NCI-H510A treated with DMSO at 0.1 percent for 48 hours (cell line): Measurements from ENCODE around the gene TMED10.
"Not testable (repeated sequence)": the region's sequence is repeated elsewhere in the genome, so short reads cannot be mapped to it uniquely, and the experiment has no call there.

Experiments
- DNase-seq: peaks from one replicate; lab custom pipeline; 2025; lab: John Stamatoyannopoulos, UW

TMED10 gene

DNA sequence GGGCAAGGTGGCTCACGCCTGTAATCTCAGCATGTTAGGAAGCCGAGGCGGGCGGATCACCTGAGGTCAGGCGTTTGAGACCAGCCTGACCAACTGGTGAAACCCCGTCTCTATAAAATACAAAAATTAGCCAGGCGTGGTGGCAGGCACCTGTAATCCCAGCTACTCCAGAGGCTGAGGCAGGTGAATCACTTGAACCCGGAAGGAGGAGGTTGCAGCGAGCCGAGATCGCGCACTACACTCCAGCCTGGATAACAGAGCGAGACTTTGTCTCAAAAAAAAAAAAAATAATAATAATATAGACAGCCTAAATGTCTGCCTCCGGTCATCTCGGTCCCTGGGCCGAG, 49.0 kb downstream of the TMED10 start:
- not testable (repeated sequence) for DNase-seq

DNA sequence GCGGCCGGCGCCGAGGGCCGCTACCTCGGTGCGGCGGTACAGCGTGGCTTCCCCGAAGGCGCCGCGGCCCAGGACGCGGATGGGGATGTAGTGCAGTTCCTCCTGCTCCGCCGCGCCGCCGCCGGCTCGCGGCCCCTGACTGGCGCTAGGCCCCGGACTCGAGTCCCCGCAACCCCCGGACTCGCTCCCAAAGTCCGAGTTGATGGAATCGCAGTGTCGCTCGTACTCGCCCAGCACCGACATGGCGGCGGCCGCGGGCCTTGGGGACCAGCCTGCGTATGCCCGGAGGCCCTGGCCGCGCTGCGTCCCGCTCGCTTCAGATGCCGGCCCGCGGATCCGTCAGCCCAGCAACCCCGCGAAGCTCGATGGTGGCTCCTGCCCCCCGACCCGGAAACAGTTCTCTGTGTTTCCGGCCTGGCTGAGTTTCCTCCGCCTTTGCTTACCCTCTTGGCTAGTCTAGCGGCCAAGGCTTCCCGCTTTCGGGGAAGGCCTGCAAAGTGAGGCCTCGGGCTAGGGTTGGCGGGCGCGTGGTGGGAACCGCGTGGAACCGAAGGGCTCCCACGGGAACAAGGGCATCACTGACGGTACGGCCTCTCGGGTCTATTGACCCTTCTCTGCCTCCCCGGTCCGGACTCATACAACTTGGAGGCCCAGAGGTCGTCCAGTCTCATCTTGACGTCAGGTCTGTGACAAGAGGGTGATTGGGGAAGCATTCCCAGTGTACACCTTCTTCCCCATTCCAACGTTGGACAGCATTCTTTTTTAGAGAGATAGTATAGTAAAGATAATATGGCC, 49.5 kb downstream of the TMED10 start, which contains the start of gene NEK9:
NEK9 (minus strand) TSS at position 370 of the 795 bp plus-strand sequence; CDS start at position 243, 127 bp downstream.
- peak; percentile 76 for DNase-seq

DNA sequence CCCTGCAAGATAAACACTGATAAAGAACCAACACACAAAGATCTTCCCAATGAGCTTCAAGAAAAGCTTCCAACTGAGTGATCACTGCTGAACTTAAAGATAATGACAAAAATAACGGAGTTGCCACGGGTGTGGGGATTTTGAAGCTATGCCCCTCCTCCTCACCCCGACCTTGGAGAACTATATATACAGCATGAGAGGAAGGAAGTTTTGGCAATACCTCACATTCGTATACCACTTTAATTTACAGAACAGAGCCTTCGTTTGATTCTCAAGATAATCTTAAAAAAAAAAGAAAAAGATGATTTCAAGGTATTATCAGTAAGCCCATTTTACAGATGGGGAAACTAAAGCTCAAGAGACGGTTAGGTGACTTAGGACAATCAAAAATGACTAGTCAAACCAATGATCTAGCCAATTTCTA, 50.3 kb downstream of the TMED10 start:
- no peak for DNase-seq

DNA sequence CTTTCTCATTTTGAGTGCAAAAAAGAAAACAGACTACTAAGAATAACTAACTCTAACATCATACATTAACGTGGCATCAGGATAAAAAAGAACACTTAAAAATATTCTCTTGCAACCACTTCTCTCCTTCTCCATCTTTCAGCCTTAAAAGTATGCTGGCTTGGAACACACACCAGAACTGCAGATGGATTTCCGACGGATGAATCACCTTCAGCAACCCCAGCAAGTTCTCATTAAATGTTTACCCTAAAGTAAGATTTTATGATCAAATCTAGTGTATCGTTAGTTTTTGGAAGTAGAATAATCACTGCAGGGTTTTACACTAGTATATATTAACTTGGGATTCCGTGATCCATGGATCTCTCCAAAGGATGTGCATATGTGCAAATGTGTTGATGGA, 50.8 kb downstream of the TMED10 start:
- DNase-seq = no peak

DNA sequence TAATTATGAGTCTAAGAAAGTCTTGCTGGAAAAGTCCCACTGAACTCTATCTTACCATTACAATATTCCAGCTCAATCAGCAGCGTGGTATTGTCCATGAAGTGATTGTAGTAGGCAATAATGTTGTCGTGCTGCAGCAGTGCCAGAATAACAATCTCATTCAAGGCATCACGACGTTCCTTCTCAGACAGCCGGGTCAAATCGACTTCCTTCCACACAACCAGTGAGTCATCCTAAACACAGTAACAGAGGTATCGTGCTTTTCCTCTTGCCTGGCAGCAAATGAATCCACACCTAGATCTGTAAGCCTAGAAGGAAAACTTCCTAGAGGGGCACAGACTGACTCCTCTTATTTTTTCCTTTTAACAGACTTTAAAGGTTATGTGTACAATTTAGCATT, 52.4 kb downstream of the TMED10 start:
- DNase-seq = no peak

DNA sequence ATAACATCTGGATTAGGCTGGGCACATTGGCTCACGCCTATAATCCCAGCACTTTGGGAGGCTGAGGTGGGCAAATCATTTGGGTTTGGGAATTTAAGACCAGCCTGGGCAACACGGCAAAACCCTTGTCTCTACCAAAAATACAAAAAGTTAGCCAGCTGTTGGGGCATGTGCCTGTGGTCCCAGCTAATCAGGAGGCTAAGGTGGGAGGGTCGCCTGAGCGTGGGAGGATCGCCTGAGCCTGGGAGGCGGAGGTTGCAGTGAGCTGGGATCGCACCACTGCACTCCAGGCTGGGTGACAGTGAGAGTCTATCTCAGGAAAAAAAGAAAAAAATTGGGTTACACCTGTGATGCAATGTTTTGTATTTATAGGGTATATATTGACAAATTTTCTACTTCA, 54.9 kb downstream of the TMED10 start:
- no peak for DNase-seq

DNA sequence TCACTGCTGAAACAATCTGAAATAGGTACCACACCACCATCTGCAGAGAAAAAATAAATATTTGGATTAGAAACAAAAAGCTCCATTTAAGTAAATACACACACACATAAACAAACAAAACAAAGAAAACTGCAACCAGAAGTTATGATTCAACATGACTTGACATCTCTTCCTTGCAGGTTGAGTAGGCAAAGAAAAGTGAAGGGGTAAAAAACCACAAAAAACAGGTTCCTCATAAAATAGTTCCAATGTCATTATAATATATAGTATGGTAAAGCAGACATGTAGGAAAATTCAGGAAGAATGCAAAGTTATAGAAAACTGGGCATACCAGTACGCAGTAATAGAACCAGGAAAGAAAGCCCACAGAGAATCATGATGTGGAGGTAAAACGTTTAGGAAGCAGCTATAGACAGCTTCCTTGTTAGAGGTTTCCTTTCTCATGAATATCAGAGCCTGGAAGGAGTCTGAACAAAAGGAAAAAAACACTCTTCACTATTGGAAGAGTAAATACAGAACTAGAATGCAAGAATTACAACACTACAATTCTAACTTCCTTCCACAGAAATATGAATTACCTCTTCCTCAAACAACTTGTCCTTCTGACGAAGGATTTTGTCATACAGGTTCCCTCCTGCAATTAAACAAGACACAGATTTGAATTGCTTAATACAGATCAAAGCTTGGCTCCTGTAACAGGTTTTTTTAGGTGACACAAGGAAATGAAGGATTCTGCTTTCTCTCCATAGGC, 55.7 kb downstream of the TMED10 start:
- DNase-seq = no peak

DNA sequence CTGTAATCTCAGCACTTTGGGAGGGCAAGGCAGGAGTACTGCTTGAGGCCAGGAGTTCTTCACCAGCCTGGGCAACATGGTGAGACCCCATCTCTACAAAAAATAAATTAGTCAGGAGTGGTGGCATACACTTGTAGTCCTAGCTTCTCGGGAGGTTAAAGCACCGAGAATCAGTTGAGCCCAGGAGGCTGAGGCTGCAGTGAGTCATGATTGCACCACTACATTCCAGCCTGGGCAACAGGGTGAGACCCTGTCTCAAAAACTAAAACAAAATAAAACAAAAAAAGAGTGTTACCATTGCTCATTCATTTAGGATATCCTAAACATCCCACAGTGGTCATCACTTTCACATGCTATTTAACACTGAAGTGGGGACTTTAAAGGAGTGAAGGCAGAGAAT, 57.4 kb downstream of the TMED10 start:
- no peak for DNase-seq

DNA sequence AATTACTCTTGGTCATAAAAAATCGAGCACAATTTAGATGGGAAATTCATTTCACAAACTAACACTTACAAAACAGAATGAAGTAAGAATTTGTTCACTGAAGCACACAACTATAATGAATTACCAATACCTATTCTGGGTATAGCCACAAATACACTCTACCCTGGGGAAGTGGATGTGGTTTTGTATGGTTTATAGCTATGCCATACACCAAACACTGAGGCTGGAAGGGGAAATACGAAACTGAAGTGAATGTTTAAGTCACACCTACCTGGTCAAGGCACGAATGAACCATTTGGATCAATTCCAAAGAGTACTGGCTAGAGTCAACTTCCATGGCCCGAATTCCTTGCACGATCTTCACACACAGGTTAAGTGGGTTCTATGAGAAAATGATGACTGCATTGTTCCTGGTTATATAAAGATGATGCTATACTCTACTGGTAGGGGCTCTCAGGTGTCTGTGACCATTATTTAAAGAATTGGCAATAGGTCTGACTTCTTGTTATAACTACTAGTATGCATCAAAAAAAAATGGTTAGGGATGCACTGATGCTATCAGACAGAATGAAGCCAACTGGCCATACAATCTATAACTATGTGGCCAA, 62.4 kb downstream of the TMED10 start:
- DNase-seq = no peak

DNA sequence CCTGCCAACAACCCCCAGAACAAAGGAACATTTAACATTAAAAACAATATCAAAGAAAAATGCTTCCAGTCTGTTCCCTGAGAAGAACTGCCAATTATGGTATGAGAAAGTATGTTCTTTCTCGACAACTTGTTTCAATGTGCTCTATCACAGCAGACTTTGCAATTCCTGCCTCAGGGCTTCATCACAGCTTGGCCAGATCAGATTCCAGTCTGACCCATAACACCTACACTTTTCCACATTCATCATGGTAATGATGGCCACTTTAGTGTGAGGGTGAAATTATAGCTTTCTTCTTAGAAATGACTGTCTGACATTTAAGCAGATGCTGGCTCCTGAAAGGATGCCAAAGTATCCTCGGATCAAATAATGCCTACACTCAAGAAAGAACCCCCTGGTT, 66.5 kb downstream of the TMED10 start:
- no peak for DNase-seq

DNA sequence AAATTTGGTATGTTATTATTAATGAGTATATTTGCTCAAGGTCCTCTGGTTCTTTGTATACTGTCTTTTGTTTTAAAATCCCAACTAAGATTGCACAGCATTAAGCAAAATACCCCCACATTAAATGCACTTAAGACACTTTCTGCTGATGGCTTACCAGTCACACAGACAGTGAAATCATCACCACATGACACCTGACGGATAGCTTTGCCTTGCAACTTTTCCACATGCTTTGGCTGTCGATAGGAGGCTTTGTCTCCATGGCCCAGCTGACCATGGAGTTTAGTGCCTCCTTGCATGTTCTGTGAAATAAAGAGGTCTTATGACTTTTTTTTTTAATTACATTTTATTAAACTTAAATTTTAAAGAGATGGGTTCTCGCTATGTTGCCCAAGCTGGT, 69.2 kb downstream of the TMED10 start:
- no peak for DNase-seq

DNA sequence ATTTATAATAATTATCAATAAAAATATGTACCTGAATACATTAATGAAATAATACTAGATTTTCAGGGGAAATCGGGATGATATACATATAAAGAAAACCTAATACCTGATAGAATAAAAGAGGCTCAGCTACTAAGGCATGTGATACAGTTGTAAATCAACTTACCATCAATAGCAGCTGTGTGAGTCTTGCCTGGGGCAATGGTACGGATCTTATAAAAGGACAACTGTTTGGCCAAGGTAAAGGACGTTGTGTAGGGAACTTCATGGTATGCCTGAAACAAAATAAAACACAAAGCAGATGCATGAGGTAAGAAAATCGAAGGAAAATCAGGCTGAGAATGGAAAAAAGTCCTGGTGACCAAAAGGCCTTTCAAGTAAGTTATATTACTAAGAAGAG, 74.9 kb downstream of the TMED10 start:
- DNase-seq = no peak

DNA sequence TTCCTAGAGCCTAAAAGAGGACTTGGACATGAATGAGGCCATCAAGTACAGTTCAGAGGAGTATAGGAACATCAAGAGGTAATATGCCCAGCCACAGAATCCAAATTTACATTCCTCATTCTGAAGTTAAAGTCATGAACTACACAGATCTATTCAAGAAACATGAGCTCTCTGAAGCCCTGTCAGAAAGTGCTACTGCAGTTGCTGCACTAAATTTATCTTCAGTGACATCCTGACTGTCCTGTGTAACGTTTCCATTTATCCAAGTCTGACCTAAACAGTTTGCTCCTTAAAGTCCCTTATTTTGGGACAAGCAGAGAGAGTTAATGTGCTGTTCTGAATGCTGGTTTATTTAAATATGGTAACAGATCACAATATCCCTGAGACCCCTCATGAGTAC, 77.7 kb downstream of the TMED10 start:
- no peak for DNase-seq

DNA sequence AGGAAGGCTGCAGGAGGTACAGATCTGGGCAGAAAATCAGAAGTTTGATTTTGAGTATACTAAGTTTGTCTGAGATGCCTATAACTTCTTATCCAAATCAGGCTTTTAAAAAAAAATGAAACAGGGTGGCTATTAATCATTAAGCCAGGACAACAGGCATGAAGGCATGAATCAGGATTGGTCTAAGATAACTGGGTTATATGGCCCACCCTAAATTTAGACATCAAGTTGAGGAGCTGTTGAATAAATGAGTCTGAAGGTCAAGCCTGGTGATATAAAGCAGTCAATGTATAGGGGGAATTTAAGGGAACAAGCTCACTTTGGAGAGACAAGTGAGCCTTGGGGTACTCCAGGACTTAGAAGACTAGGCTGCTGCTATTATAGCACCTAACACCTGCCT, 78.2 kb downstream of the TMED10 start:
- no peak for DNase-seq

DNA sequence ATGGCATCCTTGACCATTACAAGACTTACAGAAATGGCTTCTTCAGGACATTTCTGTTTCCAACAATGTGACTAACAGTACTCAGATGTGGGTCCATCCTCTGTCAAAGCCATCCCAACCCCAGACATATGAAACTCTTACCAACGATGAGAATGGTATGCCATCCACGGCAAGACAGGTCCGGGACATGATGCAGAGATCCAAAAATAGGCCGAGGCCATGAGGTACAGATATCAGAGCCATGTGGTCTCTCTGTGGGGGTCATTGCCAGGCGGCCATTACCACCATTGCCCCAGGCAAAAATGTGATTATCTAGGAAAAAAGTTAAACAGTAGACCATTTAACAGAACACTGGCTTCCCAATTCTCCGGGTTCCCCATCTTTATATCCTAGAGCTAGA, 79.5 kb downstream of the TMED10 start:
- DNase-seq = no peak

DNA sequence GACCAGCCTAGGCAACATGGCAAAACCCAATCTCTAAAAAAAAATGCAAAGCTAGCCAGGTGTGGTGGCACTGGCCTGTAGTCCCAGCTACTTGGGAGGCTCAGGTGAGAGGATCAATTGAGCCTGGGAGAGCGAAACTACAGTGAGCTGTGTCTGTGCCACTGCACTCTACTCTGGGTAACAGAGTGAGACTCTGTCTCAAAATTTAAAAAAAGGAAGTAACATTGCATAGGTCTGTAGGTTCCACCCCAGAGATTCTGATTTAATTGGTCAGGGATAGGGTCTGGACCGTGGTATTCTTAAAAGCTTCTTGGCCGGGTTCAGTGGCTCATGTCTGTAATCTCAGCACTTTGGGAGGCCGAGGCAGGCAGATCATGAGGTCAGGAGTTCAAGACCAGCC, 80.7 kb downstream of the TMED10 start:
- DNase-seq = no peak

DNA sequence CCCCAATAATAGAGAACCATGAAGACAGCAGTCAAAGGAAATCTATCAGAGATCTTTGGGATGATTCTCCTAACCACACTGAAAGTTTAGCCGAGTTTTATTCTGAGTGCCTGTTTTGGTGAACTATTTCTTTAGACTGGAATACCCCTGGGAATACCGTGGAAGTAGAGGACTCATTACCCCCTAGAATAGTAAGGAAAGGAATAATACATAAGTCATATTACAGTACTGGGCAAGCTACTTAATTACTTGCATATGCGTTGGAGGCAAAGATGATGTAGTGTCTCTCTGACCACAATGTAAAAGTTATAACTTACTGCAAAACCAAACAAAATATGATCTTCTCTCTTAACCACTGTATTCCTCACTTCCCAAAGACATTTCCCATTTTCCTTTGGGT, 81.5 kb downstream of the TMED10 start:
- no peak for DNase-seq

DNA sequence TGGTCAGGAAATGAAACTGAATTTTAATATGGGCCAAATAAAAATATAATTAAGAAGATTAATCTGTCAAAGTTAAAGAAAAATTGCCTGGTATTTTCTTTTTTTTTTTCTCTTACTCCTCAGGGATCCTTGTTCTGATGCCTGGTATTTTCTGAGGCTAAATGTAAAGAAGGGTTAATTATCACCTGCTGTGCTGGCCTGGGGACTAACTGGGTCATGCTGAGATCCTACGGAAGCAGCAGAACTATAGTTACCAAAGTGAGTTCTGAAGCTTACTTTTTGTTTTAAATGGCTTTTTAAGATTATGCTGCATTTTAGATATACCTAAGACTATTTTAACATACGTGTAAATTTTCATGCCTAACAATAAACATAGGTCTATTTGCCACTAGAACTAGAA, 83.7 kb downstream of the TMED10 start:
- no peak for DNase-seq

DNA sequence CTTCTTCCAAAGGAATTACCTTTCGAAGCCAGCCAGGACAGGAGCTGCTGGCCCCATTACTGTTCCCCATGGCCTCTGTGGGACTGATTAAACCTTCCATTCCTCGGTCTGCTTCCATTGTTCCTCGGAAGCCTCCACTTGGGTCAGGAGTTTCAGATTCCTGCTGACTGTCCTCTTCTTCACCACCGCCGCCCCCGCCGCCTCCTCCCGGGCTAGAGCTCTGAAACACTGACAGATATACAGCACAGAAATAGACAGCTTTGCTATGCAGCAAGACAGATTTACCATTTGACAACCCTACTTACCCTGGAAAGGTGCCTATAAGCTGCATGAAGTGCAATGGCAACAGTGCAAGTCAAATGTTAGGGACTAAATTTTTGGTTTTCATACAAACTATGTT, 85.2 kb downstream of the TMED10 start:
- no peak for DNase-seq

DNA sequence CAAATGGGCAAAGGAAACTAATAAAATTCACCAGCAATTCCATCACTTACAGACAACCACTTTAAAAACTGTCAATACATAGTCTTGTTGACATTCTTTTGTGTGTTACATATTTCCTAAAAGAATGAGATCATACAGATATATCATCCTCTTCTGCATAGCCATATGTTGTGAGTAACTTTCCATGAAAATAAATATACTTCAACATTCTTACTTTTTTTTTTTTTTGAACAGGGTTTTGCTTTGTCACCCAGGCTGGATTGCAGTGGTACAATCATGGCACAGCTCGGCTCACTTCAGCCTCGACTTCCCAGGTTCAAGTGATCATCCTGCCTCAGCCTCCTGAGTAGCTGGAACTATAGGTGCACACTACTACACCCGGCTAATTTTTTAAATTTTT, 86.1 kb downstream of the TMED10 start:
- DNase-seq = no peak

DNA sequence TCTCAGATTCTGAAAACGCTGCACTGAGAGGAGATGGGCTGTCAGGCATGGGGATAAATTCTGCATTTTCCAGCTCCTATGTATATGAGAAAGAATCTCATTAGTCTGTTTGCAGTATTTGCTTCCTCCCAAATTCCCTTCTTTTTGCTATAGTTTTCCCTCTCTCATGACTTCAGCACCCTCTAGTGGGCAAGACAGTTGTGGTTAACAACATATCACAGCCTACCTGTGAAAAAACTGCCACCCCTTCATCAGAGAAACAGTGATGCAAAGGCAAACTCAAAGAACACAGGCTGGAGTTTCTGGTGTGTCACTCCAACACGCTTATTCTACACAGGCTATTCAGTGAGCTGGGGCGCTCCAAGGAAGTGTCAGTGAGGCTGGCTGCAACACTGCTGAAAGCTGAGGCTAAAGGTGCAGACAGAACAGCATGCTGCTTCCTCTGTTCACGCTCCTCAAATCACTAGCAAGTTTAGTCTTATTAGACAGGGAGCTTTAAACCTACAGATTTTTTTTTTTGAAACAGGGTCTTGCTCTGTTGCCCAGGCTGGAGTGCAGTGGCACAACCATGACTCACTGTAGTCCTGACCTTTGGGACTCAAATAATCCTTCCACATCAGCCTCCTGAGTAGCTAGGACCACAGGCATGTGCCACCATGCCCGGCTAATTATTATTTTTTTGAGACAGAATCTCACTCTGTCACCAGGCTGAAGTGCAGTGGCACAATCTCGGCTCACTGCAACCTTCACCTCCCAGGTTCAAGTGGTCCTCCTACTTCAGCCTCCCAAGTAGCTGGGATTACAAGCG, 87.6 kb downstream of the TMED10 start:
- DNase-seq = peak; percentile 51

DNA sequence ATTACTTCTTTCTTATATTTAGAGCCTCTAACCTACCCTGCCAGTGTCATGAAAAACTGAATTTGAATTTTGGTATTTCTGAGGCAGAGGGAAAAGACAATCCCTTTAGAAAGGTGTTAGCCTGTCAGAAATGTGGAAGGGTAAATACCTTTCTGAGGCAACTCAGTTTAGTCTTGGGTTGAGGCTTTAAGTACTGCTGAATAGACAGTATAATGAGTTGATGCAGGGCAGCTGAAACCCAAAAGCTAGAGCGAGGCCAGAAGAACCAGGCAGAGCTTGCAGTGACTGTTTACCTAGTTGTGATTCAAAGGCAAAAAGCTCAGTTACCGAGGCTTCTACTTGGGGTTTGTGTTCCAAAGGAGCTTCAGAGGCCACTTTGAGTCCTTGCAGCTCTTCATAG, 88.3 kb downstream of the TMED10 start:
- no peak for DNase-seq
